ENCODE data around the gene PDRG1.
"Not testable (repeated sequence)": the region's sequence is repeated elsewhere in the genome, so short reads cannot be mapped to it uniquely, and the experiment has no call there.

Gene PDRG1

DNA sequence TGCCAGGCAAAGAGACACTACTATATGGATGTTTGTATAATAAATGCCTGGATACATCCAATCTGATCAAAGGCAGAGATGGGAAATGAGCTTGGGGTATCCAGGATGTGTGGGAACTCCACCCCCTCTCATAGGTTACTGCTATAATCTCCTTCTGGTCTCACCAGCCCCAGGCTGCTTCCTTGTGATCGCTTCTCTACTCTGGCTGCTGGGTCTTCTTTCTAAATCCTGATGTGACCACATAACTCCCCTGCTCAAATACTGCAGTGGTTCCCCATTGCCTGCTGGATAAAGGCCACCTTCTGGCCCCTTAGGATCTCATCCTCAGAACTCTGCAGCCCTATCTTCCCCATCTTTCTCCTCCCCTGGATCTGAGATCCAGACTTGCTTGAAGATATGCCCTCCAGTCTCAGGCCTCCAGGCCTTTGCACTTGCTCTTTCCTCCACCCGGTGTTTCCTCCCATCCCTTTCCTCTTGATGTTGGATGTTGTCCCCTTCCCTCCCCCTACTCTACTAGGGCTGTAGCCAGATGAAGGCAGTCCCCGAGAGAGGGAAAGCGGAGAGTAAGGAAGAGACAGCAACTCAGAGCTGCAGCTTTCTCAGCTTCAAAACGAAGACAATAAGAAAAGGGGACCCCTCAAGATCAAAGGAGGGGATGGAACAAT lies 15.3 kb upstream of the PDRG1 start:
- no peak for DNase-seq

DNA sequence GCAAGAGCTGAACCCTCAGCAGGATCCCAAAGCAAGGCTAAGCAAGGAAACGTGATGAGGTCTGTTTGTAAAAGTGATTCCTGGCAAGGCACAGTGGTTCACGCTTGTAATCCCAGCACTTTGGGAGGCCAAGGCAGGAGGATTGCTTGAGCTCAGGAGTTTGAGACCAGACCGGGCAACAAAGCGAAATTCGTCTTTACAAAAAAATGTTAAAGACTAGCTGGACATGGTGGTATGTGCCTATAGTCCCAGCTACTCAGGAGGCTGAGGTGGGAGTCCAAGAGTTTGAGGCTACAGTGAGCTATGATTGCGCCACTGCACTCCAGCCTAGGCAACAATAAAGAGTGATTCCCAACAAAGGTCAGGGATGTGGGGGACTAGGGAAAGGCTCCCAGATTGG lies 12.0 kb upstream of the PDRG1 start:
- DNase-seq = no peak

DNA sequence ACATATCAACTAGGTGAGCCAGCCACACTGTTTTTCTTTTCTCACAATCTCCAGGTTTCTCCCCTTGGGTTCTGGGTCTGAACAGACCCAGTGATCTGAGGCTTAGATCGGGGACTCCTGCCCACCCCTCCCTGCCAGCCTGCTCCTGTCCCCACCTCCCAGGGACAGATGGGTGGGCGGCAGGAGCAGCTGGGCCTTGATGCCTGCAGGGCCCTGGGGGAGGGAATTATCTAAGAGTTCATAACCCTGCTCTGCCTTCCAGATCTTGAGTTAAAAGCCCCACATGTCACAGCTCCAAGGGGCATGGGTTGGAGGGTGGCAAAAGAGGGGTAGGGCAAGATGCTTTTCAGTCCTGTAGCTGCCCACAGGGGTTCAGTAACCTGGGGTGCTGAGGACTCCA lies 10.9 kb upstream of the PDRG1 start:
- no peak for DNase-seq

DNA sequence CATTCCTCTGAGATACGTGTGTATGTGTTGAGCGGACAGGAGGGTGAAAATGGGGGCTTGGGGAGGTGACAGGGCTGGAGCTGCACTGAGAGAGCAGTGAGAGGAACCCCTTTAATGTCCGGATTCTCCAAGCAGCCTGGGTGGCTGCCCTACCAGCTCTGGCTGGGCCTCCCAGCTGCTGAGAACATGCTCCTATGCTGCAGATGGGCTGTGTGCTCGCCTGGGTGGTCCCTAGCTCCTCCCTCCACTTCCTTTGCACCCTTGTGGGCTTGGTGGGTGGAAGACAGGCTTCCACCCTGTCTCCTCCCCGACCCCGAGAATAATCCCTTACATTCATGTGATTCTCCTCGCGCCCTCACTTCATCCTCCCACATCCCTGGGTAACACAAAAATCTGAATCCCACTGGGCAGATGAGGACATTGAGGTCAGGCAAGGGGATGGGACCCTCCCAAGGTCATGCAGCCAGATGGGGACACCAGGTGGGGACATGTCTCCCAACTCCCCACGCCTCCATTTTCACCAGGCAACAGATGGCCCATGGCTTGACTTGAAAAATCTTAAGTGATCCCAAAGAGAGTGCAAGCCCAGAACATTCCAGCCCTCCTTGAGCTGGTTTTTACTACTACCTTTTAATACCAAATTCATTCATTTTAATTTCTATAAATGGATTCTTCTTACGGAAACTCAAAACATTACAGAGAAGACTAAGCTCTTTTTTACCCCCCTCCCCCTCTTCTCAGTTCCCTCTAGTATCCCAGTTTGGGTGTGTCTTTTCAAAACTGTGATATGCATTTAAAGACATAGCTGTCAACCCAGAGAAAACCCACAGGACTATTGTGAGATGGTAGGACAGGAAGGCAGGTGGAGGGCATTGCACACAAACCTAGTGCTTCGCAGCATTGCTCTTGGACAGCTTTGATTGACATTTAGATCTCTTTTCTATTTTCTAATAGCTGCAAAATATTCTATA lies 5.0 kb upstream of the PDRG1 start:
- no peak for DNase-seq

DNA sequence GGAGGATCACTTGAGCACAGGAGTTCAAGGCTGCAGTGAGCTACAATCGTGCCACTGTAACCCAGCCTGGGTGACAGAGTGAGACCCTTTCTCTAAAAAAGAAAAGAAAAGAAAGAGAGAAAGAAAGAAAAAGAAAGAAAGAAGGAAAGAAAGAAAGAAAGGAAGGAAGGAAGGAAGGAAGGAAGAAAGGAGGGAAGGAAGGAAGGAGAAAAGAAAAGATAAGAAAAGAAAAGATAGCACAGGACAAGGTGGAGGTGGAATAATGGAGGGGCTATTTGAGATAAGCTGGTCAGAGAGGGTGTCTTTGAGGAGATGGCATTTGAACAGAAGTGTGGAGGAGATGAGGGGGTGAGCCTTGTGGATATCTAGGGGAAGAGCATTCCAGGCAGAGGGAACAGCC lies 2.7 kb upstream of the PDRG1 start:
- no peak for DNase-seq

DNA sequence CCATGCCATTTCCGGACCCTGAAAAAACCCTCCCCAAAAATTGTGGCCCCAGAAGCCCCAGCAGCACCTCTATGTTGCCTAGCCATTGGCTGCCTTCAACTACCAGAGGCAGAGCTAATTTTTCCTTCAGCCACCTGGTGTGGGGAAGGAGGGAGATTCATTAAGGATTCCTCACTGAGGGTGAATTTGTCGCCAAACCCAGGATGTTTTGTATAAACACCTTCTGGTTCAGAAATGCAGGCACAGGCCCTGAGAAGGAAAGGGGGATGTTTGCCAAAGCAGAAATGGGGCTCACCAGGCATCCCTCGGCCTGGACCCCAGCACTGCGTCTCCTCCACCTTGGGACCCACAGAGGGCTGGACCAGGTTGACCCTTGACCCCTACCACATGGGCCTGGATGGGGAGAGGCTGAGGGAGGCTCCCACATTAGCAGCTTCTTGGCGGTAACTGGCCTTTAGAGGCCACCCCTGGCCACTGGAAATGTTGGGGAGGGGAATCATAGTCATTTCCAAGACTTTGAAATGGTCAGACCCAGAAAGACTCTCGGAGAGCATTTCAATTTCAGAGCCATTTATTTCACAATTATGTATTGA lies 1.8 kb upstream of the PDRG1 start:
- DNase-seq = no peak

DNA sequence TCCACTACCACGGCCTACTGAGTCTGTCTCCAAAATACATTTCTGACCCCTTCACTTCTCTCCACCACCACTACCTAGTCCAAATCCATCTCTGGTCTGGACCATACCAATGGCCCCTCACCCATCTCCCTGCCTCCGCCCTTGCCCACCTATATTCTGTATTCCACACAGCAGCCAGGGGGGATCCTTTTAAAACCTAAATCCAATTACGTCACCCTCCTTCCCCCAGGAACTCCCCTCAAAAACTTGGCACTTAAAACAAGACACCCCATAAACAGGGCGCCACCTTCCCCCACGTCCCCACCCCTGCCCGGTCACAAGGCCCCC lies 680 bp downstream of the PDRG1 start:
- DNase-seq = no peak

DNA sequence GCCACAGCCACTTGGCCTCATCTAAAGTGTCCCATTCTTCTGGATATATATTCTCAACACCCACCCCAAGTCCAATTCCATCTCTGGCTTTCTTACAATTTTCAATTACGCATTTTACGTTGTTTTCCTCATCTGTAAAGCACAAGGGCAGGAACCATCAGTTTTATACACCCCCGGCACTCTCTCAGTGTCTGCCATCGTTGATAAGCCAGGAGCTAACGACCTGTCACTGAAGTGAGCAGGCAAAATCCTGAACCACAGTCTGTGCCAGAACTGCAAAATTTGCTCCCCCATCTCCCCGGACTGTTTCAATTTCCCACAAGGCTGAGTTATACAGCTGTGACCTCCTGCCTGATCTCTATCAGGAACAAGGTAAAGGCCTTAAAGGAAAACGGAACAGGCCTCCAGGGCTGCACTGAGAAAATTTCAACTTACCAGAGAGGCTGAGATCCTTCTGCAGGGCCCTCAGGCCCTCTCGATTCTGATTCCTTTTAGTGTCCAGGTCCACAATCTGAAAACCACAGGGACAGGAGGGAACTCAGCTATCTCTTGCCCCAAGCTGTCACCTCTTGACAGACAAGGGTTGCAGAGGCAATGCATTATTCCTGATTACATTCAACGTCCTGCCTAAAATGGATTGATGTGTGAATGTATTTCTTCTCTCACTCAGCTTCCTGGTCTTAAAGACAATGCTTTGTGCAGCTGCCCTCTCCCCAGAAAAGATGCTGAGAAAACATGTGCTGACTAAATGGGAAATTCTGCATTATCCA lies 1.8 kb downstream of the PDRG1 start:
- DNase-seq = no peak

DNA sequence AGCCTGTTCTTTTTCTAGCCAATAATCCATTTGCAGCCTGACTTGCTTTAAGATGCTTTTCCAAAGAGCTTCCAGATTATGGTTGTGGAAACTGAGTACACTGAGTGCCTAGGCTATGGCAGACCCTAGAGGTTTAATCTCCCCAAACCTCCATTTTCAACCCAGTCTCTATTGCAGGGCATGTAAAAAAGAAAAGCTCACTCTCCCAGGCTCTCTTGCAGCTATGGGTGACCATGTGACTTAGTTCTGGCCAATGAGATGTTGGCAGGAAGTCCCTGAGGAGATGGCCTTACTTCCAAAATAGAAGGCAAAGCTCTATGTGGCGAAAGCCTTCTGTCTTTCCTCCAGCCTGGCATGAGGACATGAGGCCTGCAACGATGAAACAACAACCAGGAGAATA lies 3.8 kb downstream of the PDRG1 start:
- DNase-seq = no peak

DNA sequence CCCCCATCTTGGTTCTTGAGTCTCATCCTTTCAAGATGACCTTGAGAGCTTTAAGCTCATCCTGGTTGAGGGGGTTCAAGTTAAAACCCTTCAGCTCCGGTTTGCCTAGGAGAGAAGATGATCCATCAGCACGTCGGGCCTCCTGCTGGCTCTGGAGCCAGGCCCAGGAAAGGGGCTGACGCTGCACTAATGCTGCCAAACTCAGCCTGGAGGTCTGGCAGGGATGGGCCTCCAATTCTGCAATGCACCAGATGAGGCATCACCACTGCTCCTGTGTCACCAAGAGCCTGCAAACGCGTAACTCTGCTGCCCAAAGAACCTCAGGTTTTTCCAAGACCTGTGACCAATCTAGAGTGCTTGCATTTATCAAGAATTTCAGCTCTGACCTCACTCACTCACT lies 6.1 kb downstream of the PDRG1 start:
- no peak for DNase-seq

DNA sequence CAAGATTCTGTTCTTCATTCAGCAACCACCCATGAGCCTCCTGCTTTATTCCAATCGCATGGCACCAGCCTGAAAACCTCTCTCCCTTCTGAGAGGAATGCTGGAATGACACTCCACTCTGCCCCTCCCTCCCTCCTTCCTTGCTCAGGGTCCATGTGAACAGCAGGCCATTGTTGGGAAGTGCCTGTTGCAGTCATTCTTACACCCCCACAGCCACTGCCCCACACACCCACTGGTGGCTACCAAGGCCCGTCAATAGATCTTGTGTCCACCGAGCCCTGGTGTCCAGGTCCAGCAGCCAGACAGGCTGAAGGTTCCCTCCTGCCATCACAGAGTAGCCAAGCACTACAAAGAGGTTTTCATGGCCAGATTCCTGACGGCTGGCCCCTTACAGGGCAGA lies 6.5 kb downstream of the PDRG1 start:
- no peak for DNase-seq

DNA sequence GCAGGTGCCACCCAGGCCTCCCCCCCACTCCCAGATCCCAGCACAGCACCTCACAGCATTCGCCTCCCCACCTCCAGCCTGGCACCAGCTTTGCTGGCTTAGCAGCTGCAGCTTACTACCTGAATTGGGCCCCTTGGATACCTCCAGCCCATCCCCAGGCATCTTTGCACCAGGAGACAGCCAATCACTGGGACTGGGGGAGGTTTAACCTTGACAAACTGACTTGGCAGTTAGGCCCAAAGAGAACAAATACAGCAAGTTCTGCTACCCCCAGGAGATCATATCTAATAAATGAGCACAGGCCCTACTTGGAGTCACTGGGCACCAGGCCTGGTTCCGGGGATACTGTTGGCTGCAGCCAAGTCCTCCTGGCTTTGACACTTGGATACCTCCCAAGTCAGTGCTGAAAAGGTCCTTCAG lies 8.8 kb downstream of the PDRG1 start:
- DNase-seq = peak; percentile 15 to 27

DNA sequence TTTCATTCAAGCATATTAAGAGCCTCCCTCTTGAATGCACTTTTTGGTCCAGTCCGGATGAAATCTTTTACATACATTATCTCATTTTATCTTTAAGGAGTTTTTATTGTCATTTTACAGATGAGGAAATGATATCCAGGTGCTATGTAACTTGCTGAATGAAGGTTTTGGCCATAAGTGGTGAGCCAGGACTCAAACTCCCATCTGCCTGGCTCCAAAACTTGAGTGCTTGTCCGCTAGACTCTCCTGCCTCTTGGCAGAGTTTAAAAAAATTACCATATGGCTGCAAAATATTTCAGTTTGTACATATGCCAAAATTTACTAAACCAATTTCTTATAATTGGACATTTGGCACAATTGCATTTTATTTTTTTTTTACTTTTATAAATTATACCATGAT lies 12.2 kb downstream of the PDRG1 start:
- DNase-seq = no peak

DNA sequence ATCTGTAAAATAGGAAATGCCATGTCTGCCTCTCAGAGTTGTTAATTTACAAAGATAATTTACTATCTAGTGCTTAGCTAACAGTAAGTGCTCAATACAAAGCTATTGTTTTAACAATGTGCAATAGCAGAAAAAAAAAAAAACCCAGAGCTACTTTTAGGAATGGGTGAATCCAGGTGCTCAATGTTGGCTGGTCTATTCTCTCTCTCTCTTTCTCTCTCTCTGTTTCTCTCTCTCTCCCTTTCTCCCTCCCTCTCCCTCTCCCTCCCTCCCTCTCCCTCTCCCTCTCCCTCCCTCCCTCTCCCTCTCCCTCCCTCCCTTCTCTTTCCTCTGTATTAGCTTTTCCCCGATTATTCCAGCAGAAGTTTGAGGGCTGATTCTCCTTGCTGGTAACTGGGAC lies 14.0 kb downstream of the PDRG1 start:
- DNase-seq = no peak

DNA sequence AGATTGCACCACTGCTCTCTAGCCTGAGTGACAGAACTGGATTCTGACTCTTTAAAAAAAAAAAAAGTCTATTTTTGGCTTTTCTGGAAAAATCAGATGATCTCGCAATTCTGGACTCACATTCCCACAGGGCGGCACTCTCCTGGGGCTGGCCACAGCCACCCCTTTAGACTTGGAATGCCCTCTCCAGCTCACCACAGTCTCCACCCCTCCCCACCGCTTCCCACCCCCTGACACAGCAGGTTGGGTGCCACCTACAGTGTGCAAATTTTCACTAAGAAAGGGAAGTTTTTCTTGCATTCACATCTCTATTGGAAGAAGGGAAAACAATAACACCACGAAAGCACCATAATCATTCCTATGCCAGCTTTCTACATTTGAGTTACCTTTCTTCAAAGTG lies 15.4 kb downstream of the PDRG1 start:
- no peak for DNase-seq

DNA sequence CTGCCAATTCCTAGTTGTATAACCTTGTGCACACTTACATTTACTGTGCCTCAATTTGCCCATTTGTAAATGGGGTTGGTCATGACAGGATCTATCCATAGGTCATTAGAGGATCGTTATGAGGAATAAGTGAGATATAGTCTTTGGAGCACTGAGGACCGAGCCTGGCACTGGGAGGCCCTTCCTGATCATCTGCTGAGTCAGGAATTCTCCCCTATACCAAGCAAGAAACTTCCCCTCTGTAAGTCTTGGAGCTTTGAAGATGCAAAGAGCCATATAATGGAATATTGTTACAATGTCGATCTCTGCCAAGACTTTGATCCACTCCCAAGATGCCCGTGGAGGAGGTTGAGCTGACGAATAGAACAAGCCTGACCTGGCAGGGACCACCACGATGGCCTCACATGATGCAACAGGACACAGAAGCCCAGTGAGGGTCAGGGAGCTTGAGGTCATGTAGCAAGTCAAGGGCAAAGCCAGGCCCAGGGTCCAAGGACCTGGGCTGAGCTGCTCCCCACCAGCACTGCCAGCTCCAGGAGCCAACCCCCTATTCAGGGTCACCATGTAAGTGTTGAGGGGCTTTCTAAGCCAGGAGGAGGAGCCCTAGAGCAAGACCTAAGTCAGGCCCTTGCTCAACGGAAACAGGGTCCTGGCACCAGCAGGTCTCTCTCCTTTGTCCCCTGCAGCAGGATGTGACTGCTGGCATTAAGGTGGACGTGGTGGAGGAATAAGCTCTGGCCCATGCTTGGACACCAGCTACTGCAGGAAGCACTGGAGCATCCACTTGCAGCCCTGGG lies 16.7 kb downstream of the PDRG1 start:
- DNase-seq = no peak

DNA sequence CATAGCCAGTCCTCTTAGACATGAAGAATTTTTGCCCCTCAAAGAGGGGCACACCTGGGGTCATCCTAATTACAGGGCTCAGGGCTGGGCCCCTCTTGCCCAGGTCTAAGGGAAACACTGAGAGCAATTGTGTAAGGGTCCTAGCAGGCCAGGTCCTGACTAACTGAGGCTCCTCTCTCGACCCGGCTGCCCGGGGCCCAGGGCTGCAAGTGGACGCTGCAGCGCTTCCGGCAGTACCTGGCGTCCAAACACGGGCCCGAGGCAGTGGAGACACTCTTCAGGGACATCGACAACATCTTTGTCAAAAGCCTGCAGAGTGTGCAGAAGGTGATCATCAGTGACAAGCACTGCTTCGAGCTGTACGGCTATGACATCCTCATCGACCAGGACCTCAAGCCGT lies 17.4 kb downstream of the PDRG1 start:
- no peak for DNase-seq

DNA sequence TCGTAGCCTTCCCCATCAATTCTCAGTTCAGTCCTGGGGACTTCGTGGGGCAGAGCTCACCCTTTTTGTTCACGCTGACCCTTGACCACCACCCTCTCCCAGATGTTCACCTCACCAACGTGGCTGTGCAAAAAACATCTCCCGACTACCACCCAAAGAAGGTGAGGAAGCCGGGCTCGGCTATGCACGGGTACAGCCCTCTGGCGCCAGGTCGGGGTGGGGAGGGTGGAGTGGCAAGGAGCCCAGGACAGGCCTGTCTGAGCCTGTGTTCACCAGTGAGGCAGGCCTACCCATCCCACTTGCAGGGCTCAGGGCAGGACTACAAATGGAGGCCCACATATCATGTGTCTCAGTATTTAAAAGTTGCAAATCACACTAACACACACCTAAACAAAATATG lies 18.1 kb downstream of the PDRG1 start:
- no peak for DNase-seq

DNA sequence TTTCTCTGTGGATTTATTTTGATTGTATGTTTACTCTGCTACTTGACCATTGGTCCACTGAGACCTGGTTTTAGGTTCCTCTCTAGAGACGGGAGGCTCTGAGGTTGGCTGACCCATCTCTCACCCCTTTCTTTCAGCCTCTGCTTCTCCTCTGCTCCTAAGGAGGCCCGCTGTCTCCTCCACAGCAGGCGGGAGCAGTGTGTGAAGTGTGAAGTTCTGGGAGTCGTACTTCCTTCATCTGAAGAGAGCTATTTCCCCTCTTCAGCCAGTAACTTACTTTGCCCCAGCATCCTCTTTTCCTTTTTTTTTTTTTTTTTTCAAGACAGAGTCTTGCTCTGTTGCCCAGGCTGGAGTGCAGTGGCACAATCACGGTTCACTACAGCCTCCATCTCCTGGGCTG lies 21.1 kb downstream of the PDRG1 start:
- DNase-seq = no peak

DNA sequence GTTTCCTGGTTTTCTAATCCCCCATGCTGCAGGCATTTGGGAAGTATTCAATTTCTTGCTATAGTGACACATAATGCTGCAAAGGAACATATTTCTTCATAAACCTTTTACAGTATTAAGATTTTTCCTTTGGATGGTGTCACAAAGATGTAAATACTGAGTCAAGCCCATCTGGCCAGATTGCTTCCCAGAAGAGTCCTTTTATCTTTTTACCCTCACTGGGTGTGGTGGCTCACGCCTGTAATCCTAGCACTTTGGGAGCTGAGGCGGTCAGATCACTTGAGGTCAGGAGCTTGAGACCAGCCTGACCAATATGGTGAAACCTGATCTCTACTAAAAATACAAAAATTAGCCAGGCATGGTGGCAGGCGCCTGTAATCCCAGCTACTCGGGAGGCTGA lies 22.2 kb downstream of the PDRG1 start:
- not testable (repeated sequence) for DNase-seq

DNA sequence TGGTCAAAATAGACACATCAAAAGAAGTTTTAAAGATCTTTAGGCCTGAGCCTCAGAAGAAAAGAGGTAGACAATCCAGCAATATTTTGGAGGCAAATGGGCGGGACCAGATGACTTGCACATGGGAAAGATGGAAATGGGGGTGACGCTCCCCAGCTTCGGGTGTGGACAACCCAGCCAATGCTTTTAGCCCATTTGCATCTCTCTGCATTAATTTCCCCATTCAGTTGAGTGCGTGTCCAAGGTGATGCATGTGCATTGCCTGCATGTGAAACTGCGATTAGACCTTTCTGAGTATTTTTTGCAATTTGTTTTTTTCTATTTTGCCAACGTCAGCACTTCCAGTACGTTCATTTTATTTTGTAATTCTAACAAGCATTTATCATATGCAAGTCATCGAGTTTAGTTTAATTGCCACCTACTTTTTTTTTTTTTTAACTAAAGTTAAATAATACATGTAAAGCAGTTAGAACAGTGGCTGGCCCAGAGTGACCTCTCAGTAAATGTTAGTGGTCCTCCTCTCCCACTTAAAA lies 24.2 kb downstream of the PDRG1 start:
- peak in 1 of 2 experiments; percentile 55 for DNase-seq

DNA sequence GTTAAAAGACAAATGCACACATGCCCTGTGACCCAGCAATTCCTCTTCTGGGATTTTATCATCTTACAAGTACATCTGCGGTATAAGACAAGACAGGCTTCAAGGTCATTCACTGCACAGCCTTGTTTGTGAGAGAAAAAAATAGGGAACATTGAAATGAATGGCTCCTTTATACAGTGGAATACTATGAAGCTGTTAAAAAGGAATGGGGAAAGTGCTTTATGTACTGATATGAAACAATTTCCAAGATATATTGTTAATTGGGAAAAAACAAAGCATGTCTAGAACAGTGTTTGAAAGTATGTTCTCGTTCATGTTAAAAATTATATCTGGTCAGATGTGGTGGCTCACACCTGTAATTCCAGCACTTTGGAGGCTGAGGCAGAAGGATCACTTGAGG lies 25.4 kb downstream of the PDRG1 start:
- no peak for DNase-seq

Data from NCI-H2081 (cell line).